Activated naive CD8-positive, alpha-beta T cell treated with anti-CD3 and anti-CD28 coated beads for 36 hours (primary cell): ENCODE measurements around the gene ZBTB48. TPM values are rescaled to one million over a fixed set of nuclear protein-coding genes. Genes with fewer than 3 reads are reported as not detected.
"Not testable (repeated sequence)": the region's sequence is repeated elsewhere in the genome, so short reads cannot be mapped to it uniquely, and the experiment has no call there.

Source experiments
- DNase-seq: peaks from one replicate; pipeline ENCODE4 v3.0.0; 2021
- H3K27ac Mint-ChIP-seq: one replicate; pipeline ENCODE4 v1.8.0; 2022; ENCODE audit warnings: mild to moderate bottlenecking, moderate library complexity, mixed read lengths
- H3K27me3 Mint-ChIP-seq: one replicate; pipeline ENCODE4 v1.8.0; 2022; ENCODE audit warnings: mild to moderate bottlenecking, mixed read lengths
- H3K36me3 Mint-ChIP-seq: one replicate; pipeline ENCODE4 v1.8.0; 2021; ENCODE audit warnings: mild to moderate bottlenecking, mixed read lengths
- H3K4me1 Mint-ChIP-seq: one replicate; pipeline ENCODE4 v1.8.0; 2021; ENCODE audit warnings: mixed read lengths
- H3K4me3 Mint-ChIP-seq: one replicate; pipeline ENCODE4 v1.8.0; 2022; ENCODE audit warnings: mild to moderate bottlenecking, moderate library complexity, mixed read lengths
- H3K9me3 Mint-ChIP-seq: one replicate; pipeline ENCODE4 v1.8.0; 2022; ENCODE audit warnings: mixed read lengths
- total RNA-seq, 2 experiments: library from RNA; stranded (reverse); gene quantifications; one replicate each; pipeline ENCODE4 v1.2.3, GENCODE V29; 2021

The ZBTB48 gene
- total RNA-seq, 2 experiments from 2014 or later: 22.1 to 26.4 TPM

- Mint-ChIP-seq H3K27ac (peak overlapping the region; percentile 16), H3K36me3 (peaks cover 17% of the 10 kb centered on the region), H3K9me3 (no peaks in the 10 kb centered on the region), H3K27me3 (no peaks in the 10 kb centered on the region), H3K4me1 (peaks cover 23% of the 10 kb centered on the region), H3K4me3 (peak overlapping the region; percentile 89)
- no peak for DNase-seq
Observed at GRCh38 chr1:6627031-6627430, 47.2 kb downstream of the ZBTB48 start.

GRCh38 chr1:6627841-6628545 lies 48.2 kb downstream of the ZBTB48 start:
- peaks cover 17% of the 10 kb centered on the region for H3K36me3 Mint-ChIP-seq
- DNase-seq: no peak
- no peak overlapping the region for H3K27ac Mint-ChIP-seq
- H3K4me1 Mint-ChIP-seq: peaks cover 23% of the 10 kb centered on the region
- no peak overlapping the region for H3K4me3 Mint-ChIP-seq
- H3K27me3 Mint-ChIP-seq: no peaks in the 10 kb centered on the region
- H3K9me3 Mint-ChIP-seq: no peaks in the 10 kb centered on the region

DNA sequence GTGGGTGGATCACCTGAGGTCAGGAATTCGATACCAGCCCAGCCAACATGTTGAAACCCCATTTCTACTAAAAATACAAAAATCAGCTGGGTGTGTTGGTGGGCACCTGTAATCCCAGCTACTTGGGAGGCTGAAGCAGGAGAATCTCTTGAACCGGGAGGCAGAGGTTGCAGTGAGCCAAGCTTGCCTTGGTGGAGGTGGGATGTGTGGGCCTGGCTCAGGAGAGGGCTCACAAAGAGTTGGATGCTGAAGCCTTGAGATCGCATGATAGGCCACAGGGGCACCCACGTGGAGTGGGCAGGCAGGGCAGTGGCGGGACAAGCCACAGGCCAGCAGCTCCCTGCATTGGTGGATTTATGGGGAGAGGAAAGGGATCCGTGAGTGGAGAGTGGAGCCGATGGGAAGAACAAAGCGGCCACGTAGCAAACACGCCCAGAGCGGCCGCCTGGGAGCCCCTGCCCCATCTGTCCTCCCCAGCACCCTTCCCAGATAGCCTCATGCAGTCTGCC lies 49.2 kb downstream of the ZBTB48 start:
- H3K4me3 Mint-ChIP-seq: no peak overlapping the region
- H3K4me1 Mint-ChIP-seq: peaks cover 23% of the 10 kb centered on the region
- H3K27ac Mint-ChIP-seq: no peak overlapping the region
- no peaks in the 10 kb centered on the region for H3K9me3 Mint-ChIP-seq
- H3K36me3 Mint-ChIP-seq: peaks cover 17% of the 10 kb centered on the region
- H3K27me3 Mint-ChIP-seq: no peaks in the 10 kb centered on the region
- no peak for DNase-seq

GRCh38 chr1:6630027-6630426 lies 50.2 kb downstream of the ZBTB48 start:
- Mint-ChIP-seq H3K9me3 (no peaks in the 10 kb centered on the region), H3K27ac (no peak overlapping the region), H3K4me1 (peaks cover 20% of the 10 kb centered on the region), H3K4me3 (no peak overlapping the region), H3K36me3 (peaks cover 13% of the 10 kb centered on the region), H3K27me3 (no peaks in the 10 kb centered on the region)
- no peak for DNase-seq

DNA sequence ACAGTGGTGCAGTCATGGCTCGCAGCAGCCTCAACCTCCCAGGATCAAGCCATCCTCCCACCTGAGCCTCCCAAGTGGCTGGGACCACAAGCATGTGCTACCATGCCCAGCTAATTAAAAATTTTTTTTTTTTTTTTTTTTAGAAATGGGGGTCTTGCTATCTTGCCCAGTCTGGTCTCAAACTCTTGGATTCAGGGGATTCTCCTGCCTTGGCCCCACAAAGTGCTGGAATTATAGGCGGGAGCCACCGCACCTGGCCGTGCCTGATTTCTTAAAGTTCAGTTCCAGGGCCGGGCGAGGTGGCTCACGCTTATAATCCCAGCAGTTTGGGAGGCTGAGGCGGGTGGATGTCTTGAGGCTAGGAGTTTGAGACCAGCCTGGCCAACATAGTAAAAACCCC lies 51.3 kb downstream of the ZBTB48 start:
- no peak overlapping the region for H3K27ac Mint-ChIP-seq
- H3K4me1 Mint-ChIP-seq: peaks cover 17% of the 10 kb centered on the region
- H3K36me3 Mint-ChIP-seq: peaks cover 13% of the 10 kb centered on the region
- no peak overlapping the region for H3K4me3 Mint-ChIP-seq
- H3K27me3 Mint-ChIP-seq: no peaks in the 10 kb centered on the region
- DNase-seq: no peak
- no peaks in the 10 kb centered on the region for H3K9me3 Mint-ChIP-seq

DNA sequence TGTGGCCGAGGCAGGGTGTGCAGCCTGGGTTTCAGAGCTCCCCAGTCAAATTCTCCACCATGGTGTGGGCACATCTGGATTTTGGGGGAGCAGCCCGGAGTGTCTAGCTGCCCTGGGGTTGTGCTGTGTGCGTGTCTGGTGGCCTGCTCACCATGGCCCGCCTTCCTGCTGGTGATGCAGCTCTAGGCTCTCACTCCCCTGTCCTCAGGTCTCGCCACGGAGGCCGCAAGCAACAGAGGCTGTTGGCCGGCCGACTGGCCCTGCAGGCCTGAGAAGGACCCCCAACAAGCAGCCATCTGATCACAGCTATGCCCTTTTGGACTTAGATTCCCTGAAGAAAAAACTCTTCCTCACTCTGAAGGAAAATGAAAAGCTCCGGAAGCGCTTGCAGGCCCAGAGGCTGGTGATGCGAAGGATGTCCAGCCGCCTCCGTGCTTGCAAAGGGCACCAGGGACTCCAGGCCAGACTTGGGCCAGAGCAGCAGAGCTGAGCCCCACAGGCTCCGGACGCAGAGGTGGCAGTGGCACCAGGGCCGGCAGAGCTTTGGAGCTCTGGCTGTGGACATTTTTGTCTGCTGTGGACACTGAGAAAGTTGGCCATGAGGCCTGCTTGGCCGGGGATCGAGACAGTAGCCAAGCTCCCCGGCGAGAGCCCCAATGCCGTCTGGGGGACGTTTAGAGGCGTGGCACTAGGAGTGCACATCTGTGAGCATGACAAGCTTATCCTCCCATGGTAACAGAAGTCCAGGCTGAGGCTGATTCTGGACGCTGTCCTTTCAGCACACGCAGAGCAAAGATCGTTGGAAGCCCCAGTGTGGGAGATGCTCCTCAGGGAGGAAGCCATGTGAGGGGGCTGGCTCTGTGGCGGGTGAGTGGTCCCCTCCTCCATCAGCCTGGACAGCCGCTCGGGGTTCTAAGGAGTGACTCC lies 53.1 kb downstream of the ZBTB48 start:
- H3K27ac Mint-ChIP-seq: no peak overlapping the region
- no peak overlapping the region for H3K4me3 Mint-ChIP-seq
- H3K27me3 Mint-ChIP-seq: no peaks in the 10 kb centered on the region
- peaks cover 5% of the 10 kb centered on the region for H3K36me3 Mint-ChIP-seq
- no peaks in the 10 kb centered on the region for H3K9me3 Mint-ChIP-seq
- no peak for DNase-seq
- peaks cover 1% of the 10 kb centered on the region for H3K4me1 Mint-ChIP-seq

DNA sequence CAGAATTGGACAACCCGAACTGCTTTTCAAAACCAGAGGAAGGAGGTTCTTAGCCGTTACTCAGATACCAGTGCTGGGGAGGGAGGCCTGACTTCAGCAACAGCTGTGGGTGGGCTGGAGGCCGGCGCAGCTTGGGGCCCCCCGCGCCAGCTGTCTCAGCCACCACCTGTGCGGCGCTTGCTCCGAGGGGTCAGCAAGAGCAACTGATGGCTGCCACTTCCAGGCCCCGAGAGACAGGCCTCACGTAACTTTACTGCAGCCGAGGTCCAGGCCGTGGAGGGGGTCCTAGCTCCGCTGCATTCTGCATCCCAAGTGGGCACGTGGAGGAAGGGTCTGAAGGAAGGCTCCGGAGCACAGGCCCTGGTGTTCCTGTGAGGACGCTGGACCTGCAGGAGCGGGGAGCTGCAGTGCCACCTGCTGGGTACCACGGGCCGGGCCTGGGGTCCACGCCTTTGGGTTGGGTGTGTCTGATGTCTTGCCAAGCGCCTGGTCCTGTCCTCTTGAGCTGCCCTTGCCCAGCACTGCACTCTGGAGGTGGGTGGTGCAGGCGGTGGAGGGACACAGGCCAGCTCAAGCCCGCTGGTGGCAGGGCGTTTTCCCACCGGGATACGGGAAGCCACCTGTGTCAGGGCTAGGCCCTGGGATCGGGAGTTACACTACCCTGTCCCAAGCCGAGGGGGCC lies 54.7 kb downstream of the ZBTB48 start:
- H3K4me3 Mint-ChIP-seq: no peak overlapping the region
- no peak overlapping the region for H3K27ac Mint-ChIP-seq
- H3K4me1 Mint-ChIP-seq: no peaks in the 10 kb centered on the region
- H3K27me3 Mint-ChIP-seq: no peaks in the 10 kb centered on the region
- peak; percentile 42 for DNase-seq
- no peaks in the 10 kb centered on the region for H3K9me3 Mint-ChIP-seq
- peaks cover 4% of the 10 kb centered on the region for H3K36me3 Mint-ChIP-seq

DNA sequence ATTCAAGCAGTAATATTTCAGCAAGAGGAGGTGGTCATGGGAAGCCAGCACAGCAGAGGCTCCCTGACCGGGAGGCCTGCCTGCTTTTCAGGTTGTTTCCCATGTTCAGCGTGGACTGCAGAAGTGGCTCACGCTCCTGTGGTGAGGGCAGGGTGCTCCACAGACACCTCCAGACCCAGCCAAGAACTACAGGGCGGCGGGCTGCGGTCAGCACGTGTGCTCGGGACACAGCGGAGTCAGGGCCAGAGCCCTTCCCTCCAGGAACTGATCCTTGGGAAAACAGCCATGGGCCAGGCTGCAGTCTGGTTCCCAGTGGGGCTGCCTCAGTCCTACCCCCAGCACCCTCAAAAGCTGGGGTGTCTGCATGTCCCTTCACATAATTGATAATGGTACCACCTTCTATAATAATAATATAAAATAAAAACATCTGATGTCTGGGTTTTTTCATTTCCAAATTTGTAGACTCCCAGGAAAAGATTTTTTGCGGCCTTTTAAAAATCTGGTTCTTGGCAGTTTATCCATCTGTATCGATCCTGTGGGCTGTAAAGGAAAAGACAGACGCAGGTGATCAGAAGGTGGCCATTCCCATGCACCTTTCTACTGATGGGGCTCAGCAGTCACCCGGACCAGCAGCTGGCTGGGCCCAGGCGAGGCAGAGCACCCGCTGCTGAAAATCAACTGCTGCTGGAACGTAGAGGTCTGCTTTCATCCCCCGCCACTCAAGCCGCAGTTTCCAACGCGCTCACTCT lies 55.5 kb downstream of the ZBTB48 start:
- Mint-ChIP-seq H3K27ac (no peak overlapping the region), H3K9me3 (no peaks in the 10 kb centered on the region)
- DNase-seq: no peak

GRCh38 chr1:6635910-6636760 lies 56.3 kb downstream of the ZBTB48 start:
- DNase-seq: no peak
- no peaks in the 10 kb centered on the region for H3K4me1 Mint-ChIP-seq
- H3K27me3 Mint-ChIP-seq: no peaks in the 10 kb centered on the region
- H3K27ac Mint-ChIP-seq: no peak overlapping the region
- no peak overlapping the region for H3K4me3 Mint-ChIP-seq
- peaks cover 12% of the 10 kb centered on the region for H3K36me3 Mint-ChIP-seq
- no peaks in the 10 kb centered on the region for H3K9me3 Mint-ChIP-seq

More for the DNA sequence above, 55.5 kb downstream of the ZBTB48 start:
- Mint-ChIP-seq H3K27me3 (no peaks in the 10 kb centered on the region), H3K36me3 (peaks cover 8% of the 10 kb centered on the region), H3K4me1 (no peaks in the 10 kb centered on the region), H3K4me3 (no peak overlapping the region)

DNA sequence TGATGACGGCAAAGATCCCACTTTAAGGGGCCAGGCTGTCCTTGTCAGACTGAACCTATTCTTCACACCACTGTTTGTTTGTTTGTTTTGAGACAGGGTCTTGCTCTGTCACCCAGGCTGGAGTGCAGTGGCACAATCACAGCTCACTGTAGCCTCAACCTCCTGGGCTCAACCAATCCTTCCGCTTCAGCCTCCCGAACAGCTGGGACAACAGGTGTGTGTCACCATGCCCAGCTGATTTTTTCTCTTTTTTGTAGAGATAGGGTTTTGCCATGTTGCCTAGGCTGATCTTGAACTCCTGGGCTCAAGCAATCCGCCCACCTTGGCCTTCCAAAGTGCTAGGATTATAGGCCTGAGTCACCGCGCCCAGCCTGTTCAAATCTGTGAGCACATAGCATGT lies 57.0 kb downstream of the ZBTB48 start:
- H3K4me1 Mint-ChIP-seq: not testable (repeated sequence)
- H3K36me3 Mint-ChIP-seq: peaks cover 12% of the 10 kb centered on the region

DNA sequence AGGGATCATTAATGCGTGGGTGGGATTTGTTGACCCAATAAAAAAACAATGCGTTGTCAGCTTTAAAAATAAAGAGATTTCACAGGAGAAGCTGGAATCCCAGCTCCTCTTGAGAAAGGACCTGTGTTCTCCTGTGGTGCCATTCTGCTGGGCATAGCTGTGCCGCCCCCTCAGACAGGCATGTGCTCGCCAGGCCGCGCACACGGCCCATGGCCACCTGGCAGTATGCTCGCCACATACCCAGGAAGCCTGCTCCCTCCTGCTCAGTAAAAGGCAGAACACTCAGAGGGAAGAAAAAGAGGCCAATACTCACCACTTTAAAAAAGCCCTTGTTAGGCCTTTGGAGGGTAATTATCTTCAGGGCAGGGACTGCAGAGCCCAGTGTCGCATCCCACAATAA lies 58.0 kb downstream of the ZBTB48 start:
- no peaks in the 10 kb centered on the region for H3K27me3 Mint-ChIP-seq
- no peak overlapping the region for H3K27ac Mint-ChIP-seq
- H3K4me3 Mint-ChIP-seq: no peak overlapping the region
- H3K36me3 Mint-ChIP-seq: peaks cover 20% of the 10 kb centered on the region
- no peaks in the 10 kb centered on the region for H3K9me3 Mint-ChIP-seq
- no peak for DNase-seq
- H3K4me1 Mint-ChIP-seq: no peaks in the 10 kb centered on the region

More for the DNA sequence above, 57.0 kb downstream of the ZBTB48 start:
- not testable (repeated sequence) for H3K4me3 Mint-ChIP-seq, H3K9me3 Mint-ChIP-seq, H3K27ac Mint-ChIP-seq, H3K27me3 Mint-ChIP-seq, DNase-seq

- H3K9me3 Mint-ChIP-seq: no peaks in the 10 kb centered on the region
- no peaks in the 10 kb centered on the region for H3K27me3 Mint-ChIP-seq
- H3K4me3 Mint-ChIP-seq: no peak overlapping the region
- H3K4me1 Mint-ChIP-seq: no peaks in the 10 kb centered on the region
- no peak for DNase-seq
- no peak overlapping the region for H3K27ac Mint-ChIP-seq
- peaks cover 20% of the 10 kb centered on the region for H3K36me3 Mint-ChIP-seq
Observed at GRCh38 chr1:6638226-6638625, 58.4 kb downstream of the ZBTB48 start.
